WI38 (cell line): Measurements from ENCODE around the gene STARD3.
"Not testable (repeated sequence)": the region's sequence is repeated elsewhere in the genome, so short reads cannot be mapped to it uniquely, and the experiment has no call there.

Experiments used
- H3K4me3 ChIP-seq: 2 replicates; pipeline ENCODE4 v1.5.1; 2011; ENCODE audit warnings: low read depth, mild to moderate bottlenecking, control low read depth, low read length
- TF ChIP-seq, protein P1 (sequence below): IDR thresholded peaks from 2 replicates; pipeline ENCODE4 v1.5.1; 2012; ENCODE audit warnings: low read depth, mild to moderate bottlenecking, control low read depth, low read length

Gene STARD3

DNA sequence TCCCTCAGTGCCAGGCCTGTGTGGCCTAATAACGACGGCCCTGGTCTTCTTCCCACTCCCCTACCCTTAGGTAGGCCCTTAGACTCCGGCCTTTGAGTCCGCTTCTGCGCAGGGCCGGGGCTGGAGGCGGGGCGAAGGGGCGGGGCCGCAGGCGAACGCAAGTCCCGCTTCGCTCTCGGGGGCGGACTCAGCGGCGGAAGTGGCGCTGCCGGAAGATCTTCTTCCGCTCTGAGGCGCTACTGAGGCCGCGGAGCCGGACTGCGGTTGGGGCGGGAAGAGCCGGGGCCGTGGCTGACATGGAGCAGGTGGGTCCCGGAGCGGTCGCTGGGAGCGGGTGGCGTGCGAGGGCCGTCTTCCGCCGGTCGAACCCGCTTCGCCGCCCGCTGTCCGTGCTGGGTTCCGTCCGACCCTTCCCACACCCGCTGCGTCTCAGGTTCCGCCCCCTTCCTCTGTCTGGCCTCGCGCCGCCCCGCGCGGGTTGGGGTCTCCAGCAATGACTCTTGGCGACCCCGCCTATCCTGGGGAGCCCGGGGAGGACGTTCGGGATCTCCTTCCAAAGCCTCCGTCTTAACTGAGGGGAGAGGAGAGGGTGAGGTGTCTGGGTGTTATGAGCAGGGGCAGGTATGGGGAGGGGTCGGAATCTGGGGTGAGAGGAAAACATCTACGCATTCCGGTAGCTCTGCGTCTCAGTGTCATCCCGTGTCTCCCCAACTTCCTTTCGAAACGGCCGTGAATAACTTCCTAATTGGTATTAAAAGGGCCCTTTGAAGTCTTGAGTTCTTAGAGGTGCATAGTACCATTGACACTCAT lies at the start of gene STARD3:
STARD3 (plus strand) TSS at position 218 of the 810 bp plus-strand sequence. CDS start 16,388 bp downstream, outside the sequence.
- TF ChIP-seq, protein P1, sequence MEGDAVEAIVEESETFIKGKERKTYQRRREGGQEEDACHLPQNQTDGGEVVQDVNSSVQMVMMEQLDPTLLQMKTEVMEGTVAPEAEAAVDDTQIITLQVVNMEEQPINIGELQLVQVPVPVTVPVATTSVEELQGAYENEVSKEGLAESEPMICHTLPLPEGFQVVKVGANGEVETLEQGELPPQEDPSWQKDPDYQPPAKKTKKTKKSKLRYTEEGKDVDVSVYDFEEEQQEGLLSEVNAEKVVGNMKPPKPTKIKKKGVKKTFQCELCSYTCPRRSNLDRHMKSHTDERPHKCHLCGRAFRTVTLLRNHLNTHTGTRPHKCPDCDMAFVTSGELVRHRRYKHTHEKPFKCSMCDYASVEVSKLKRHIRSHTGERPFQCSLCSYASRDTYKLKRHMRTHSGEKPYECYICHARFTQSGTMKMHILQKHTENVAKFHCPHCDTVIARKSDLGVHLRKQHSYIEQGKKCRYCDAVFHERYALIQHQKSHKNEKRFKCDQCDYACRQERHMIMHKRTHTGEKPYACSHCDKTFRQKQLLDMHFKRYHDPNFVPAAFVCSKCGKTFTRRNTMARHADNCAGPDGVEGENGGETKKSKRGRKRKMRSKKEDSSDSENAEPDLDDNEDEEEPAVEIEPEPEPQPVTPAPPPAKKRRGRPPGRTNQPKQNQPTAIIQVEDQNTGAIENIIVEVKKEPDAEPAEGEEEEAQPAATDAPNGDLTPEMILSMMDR, result no peak
- H3K4me3 ChIP-seq, result peak within 1 kb of the TSS; percentile 72

DNA sequence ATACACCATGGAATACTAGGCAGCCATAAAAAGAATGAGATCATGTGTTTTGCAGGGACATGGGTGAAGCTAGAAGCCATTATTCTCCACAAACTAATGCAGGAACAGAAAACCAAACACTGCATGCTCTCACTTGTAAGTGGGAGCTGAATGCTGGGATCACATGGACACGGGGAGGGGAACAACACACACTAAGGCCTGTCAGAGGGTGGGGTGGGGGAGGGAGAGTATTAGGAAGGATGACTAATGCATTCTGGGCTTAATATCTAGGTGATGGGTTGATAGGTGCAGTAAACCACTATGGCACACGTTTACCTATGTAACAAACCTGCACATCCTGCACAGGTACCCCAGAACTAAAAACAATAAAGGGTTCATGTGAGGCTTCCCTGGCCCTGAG lies 46.8 kb upstream of the STARD3 start:
- H3K4me3 ChIP-seq, result not testable (repeated sequence)

DNA sequence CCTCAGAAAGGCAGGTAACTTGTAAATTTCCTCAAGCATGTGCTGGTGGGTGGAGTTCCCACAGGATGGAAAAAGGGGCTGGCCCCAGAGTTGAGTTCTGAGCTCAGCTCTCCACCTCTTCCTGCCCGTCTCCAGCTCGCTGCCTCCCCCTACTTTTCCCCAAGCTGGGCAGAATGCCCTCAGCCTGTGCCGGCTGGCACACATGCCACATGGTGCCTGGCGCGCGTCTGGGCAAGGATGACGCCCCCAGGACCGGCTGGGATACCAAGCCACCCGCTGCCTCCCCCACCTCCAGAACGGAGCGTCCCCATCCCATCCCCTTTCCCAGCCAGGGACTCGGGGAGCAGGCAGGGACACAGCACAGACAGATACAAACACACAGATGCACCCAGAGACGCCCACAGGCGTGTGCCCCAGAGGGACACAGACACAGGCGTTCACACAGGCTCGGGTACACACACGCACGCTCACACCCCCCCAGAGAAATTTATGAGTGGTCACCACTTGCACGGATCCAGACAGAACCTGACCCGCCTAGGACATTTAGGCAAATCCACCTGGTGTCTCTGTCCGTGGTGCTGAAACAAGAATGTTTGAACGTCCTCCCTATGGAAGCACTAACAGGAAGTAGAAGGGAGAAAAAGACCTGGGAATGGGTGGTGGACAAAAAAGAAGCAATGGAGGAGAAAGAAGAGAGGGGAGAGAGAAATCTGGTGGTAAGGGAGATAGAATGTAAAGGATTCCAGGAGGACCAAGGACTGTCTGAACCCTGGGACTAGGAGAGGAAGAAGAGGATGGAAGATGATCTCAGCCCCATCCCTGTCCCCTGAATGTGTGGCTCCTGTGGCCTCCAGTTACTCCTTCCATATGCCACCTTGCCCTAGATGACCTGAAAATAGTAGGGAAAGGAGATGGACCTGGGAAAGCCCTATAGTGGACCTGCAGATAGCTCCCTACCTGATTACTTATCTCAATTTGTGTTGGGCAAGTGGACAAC lies 44.7 kb upstream of the STARD3 start:
- TF ChIP-seq, protein P1, result no peak
- H3K4me3 ChIP-seq, result no peak overlapping the region

DNA sequence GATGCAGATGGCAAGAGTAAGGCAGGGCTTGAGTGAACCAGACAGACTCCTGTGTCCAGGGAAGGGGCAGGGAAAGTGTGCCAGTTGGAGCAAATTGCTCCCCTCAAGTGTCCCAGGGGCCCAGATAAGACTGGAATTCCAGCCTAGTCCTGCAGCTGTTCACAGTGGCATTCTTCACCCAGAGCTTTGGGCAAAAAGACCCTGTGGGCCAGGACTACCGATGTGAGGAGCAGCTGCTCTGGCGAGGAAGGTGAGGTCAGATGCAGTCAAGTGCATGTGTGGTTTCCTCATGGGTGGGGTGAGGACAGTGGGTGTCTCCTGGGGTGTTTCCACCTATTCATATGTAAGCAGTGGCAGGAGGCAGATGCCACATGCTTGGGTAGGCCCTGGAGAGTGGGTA lies 43.6 kb upstream of the STARD3 start:
- TF ChIP-seq, protein P1, result no peak
- H3K4me3 ChIP-seq, result no peak overlapping the region

DNA sequence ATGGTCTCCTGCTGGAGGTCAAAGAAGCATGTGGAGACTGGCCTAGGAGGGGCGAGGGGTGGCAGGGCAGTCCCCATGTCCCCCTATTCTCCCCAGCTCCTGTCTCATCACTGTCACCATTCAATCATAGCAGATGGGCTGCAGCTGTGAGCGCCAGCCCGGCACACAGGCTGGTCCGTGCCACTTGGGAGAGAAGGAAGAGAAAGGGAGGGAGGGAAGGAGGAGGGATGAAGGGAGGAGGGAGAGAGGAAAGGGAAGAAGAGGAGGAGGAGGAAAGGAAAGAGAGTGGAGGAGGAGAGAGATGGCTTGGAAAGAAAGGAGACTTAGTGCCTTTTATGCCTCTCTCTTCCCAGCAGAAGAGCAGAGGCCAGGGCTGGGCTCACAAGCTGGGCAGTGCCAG lies 41.6 kb upstream of the STARD3 start:
- no peak overlapping the region for H3K4me3 ChIP-seq

DNA sequence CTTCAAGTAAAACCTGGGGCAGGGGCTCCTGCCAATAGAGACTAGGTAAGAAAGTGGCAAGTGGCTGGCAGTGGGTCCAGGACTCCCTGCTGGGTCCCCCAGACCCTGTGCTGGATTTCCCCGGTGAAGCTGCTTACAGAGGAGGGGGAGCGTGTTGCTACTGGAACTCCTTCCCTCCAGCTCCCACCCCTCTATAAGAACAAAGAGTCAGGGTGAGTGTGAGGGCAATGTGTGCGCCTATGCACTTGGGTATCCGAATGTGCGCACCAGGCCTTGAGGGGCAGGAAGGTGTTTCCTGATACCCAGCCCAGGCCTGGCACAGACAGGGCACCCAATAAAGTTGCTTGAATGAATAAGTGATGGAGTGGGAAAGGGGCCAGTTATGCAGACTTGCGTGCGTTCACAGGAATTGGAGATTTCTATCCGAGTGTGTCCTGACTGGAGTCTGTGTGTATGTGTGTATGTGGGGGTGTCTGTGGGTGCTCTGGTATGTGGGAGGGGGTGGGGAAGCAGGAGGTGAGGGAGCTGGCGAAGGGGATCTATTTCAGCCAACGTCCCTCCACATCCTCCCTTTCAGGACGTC lies 40.9 kb upstream of the STARD3 start:
- TF ChIP-seq, protein P1, result no peak
- H3K4me3 ChIP-seq, result no peak overlapping the region

More for the DNA sequence above, 41.6 kb upstream of the STARD3 start:
- TF ChIP-seq, protein P1, result no peak

DNA sequence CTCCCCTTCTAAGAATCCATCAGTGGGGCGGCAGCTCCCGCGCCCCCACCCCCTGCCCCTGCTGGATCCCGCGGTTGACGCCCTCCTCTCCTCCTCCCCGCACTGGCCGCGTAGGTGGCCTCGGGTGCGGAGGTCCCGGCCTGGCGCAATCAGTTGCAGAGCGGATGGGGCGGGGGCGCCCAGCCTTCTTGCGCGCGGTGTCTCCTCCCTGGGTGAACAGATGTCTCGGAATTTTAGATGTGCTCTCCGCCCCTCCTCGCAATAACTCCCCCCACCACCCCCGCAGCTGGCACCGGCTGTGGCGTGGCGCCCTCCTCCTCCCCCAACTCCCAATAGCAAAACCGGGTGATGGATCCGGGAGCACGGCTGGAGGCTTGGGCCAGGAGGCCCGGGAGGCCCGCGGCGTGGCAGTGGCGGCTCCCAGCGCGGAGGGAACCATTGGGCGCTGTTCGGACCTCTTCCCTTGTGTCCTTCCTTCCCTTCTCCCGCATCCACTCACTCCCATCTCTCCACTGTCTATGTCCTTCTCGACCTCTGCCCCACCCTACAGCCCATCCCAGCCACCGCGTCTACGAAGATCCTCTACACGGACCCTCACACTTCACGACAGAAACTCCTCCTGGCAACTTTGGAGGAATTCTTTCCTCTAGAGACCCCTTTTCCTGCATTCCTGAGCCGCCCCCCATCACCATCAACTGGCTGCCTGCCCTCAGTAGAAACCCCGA lies 40.2 kb upstream of the STARD3 start:
- TF ChIP-seq, protein P1, result no peak
- H3K4me3 ChIP-seq, result no peak overlapping the region
